ENCODE data around the gene IL1RAPL2. TPM values are rescaled to one million over a fixed set of nuclear protein-coding genes. Genes with fewer than 3 reads are reported as not detected.
A peak's percentile ranks its signal among the peaks of the same experiment; 100 is the strongest.

The IL1RAPL2 gene
- polyA plus RNA-seq, 3 donors: not detected

DNA sequence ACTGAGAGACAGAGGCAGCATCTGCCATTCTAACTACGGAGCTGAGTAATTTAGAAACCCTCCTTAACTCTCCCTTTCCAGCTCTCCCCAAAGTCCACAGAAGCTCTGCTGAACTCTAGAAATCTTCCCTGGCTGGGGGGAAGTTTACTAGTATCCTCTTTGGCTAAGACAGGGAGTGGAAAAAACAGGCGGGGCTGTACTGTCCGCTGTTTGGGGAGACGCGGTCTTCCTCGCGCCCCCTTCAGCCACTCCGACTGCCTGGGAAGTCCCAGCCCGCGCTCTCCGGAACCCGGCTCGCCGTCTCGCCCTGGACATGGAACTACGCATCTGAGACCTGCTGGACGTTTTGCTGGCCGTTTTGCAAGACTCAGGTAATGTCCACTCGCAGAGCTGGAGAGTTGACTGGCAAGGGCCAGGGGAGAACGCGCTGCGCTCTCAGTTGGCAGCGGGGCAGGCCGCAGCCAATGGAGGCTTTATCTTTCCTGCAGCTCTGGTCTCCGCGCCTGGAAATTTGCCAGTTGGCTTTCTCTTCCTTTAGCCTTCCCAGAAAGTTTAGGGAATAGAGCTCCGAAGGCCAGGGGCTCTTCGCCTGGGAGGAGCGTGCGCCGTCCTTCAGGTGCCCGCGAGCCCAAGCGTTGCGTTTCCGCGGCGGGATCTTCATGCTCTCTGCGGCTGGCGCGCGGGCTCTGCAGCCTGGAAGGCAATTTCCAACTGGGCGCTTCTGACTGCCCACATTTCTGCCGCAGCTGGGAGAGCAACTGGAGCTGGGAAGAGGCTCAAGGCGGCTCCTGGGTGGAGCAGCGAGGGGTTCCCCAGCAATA, 892 bp downstream of the IL1RAPL2 start:
- no peaks in the 10 kb centered on the region for H3K36me3 ChIP-seq (replicated peaks in 1 of 2; ENCODE audit: control insufficient read depth in 1 of 2, insufficient read depth in 2 of 2, low read length in 2 of 2)
- no peaks in the 10 kb centered on the region for H3K36me3 Mint-ChIP-seq
- 3% methylated on average over 37 of the region's 46 CpGs for WGBS (ENCODE audit: insufficient coverage)
- intact Hi-C loops (cut with micrococcal nuclease): no loop called here
- H3K9ac ChIP-seq (ENCODE audit: insufficient read depth, low read length, poor library complexity, severe bottlenecking): no peak overlapping the region
- H3K4me1 Mint-ChIP-seq: no peaks in the 10 kb centered on the region
- H3K4me2 ChIP-seq (replicated peaks; ENCODE audit: extremely low read depth, low read length, poor library complexity, severe bottlenecking): no peak overlapping the region
- TF ChIP-seq, protein P1, sequence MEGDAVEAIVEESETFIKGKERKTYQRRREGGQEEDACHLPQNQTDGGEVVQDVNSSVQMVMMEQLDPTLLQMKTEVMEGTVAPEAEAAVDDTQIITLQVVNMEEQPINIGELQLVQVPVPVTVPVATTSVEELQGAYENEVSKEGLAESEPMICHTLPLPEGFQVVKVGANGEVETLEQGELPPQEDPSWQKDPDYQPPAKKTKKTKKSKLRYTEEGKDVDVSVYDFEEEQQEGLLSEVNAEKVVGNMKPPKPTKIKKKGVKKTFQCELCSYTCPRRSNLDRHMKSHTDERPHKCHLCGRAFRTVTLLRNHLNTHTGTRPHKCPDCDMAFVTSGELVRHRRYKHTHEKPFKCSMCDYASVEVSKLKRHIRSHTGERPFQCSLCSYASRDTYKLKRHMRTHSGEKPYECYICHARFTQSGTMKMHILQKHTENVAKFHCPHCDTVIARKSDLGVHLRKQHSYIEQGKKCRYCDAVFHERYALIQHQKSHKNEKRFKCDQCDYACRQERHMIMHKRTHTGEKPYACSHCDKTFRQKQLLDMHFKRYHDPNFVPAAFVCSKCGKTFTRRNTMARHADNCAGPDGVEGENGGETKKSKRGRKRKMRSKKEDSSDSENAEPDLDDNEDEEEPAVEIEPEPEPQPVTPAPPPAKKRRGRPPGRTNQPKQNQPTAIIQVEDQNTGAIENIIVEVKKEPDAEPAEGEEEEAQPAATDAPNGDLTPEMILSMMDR (IDR thresholded peaks at IDR 0.05): no peak
- H3K9me3 Mint-ChIP-seq: peaks cover 0 to 16% (median 2%) of the 10 kb centered on the region in 7 donors
- no peaks in the 10 kb centered on the region for H4K20me1 ChIP-seq (ENCODE audit: insufficient read depth, low read length)
- DNase-seq: no peak
- H3K27me3 ChIP-seq (ENCODE audit: control insufficient read depth in 2 of 2, insufficient read depth in 2 of 2, low read length in 2 of 2): peaks cover 3 to 51% of the 10 kb centered on the region in 2 donors
- H3K4me3 ChIP-seq (replicated peaks in 1 of 3; ENCODE audit: low read depth in 2 of 3, low read length in 3 of 3): no peak overlapping the region
- no peak overlapping the region for H3K27ac ChIP-seq (ENCODE audit: low read depth in 1 of 2, low read length in 2 of 2)
- H3K9me3 ChIP-seq (replicated peaks in 1 of 2; ENCODE audit: control insufficient read depth in 1 of 2, insufficient read depth in 1 of 2, low read length in 2 of 2): no peaks in the 10 kb centered on the region
- H3K27me3 Mint-ChIP-seq (ENCODE audit: low read depth in 3 of 3): peaks cover 41 to 60% (median 49%) of the 10 kb centered on the region in 3 donors
- no peak overlapping the region for H3K27ac Mint-ChIP-seq
- no peak overlapping the region for H2AFZ ChIP-seq (ENCODE audit: insufficient read depth, low read depth, low read length, poor library complexity, severe bottlenecking)
- no peaks in the 10 kb centered on the region for H3K79me2 ChIP-seq (ENCODE audit: insufficient read depth, low read length)
- peak overlapping the region in 1 of 2 donors; percentile 53 for H3K4me3 Mint-ChIP-seq
- H3K4me1 ChIP-seq (ENCODE audit: control insufficient read depth in 1 of 2, insufficient read depth in 2 of 2, low read length in 2 of 2): no peaks in the 10 kb centered on the region

DNA sequence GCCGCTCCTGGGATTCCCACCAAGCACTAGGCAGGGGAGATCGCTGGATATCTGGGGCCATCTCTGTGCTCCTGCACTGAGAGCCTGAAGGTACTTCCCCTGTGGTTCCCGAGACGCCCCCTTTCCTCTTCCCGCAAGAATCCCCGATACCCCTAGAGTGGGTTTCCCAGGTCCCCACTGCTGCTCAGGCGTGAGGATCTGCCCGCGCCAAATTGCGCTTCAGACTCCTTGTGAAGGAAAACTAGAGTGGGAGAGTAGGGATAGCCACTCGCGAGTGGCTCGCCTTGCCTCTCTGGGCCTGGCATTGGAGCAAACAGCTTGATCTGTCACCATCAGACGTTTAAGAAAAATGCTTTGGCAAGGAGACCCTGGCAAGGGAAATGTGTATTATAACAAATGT, 1.5 kb downstream of the IL1RAPL2 start:
- Mint-ChIP-seq H3K36me3 (no peaks in the 10 kb centered on the region), H3K27me3 (ENCODE audit: low read depth in 3 of 3) (peaks cover 39 to 60% (median 52%) of the 10 kb centered on the region in 3 donors), H3K4me3 (peak overlapping the region in 1 of 2 donors; percentile 39), H3K27ac (no peak overlapping the region), H3K9me3 (peaks cover 0 to 18% (median 2%) of the 10 kb centered on the region in 7 donors), H3K4me1 (no peaks in the 10 kb centered on the region)
- no peaks in the 10 kb centered on the region for H3K9me3 ChIP-seq (replicated peaks in 1 of 2; ENCODE audit: control insufficient read depth in 1 of 2, insufficient read depth in 1 of 2, low read length in 2 of 2)
- no peaks in the 10 kb centered on the region for H3K4me1 ChIP-seq (ENCODE audit: control insufficient read depth in 1 of 2, insufficient read depth in 2 of 2, low read length in 2 of 2)
- H3K27ac ChIP-seq (ENCODE audit: low read depth in 1 of 2, low read length in 2 of 2): no peak overlapping the region
- no peaks in the 10 kb centered on the region for H4K20me1 ChIP-seq (ENCODE audit: insufficient read depth, low read length)
- no peak for DNase-seq
- peaks cover 3 to 51% of the 10 kb centered on the region in 2 donors for H3K27me3 ChIP-seq (ENCODE audit: control insufficient read depth in 2 of 2, insufficient read depth in 2 of 2, low read length in 2 of 2)
- WGBS (ENCODE audit: insufficient coverage): 0% methylated on average over 2 of the region's 14 CpGs
- no peak overlapping the region for H3K4me3 ChIP-seq (replicated peaks in 1 of 3; ENCODE audit: low read depth in 2 of 3, low read length in 3 of 3)
- H3K9ac ChIP-seq (ENCODE audit: insufficient read depth, low read length, poor library complexity, severe bottlenecking): no peak overlapping the region
- TF ChIP-seq, protein P1 (IDR thresholded peaks at IDR 0.05): no peak
- no peak overlapping the region for H3K4me2 ChIP-seq (replicated peaks; ENCODE audit: extremely low read depth, low read length, poor library complexity, severe bottlenecking)
- no peaks in the 10 kb centered on the region for H3K36me3 ChIP-seq (replicated peaks in 1 of 2; ENCODE audit: control insufficient read depth in 1 of 2, insufficient read depth in 2 of 2, low read length in 2 of 2)
- intact Hi-C loops (cut with micrococcal nuclease): no loop called here
- no peak overlapping the region for H2AFZ ChIP-seq (ENCODE audit: insufficient read depth, low read depth, low read length, poor library complexity, severe bottlenecking)
- H3K79me2 ChIP-seq (ENCODE audit: insufficient read depth, low read length): no peaks in the 10 kb centered on the region
